PC-9 (cell line): Measurements from ENCODE around the gene FAM171A1. TPM values are rescaled to one million over a fixed set of nuclear protein-coding genes. Genes with fewer than 3 reads are reported as not detected.

Experiments used
- BruUV-seq: library from RNA; stranded (reverse); fragments of 400-500 nt; replicated peaks from 2 replicates; lab custom pipeline; 2021; lab: Mats Ljungman, UMichigan
- CTCF ChIA-PET: fragments of 300-600 bp; sonication (Branson Sonifier 250); formaldehyde crosslinking; loops from one replicate; lab custom pipeline; 2022; ENCODE audit warnings: antibody characterized with exemption; lab: Charles Lee
- POLR2A ChIA-PET: fragments of 300-600 bp; sonication (Branson Sonifier 250); formaldehyde crosslinking; loops from one replicate; lab custom pipeline; 2022; ENCODE audit warnings: antibody characterized with exemption; ENCODE audit not compliant: unreplicated experiment; lab: Charles Lee
- DNase-seq, 2 experiments: peaks; one replicate each; pipeline versions ENCODE4 v3.0.0 to v3.0.0-alpha.2; 2015 to 2022; ENCODE audit warnings: mixed read lengths in 1 of 2
- H2AFZ ChIP-seq: fragments of 200-600 bp; sonication (generic); 2 replicates; pipeline ENCODE4 v1.8.1; 2017; ENCODE audit warnings: antibody characterized with exemption
- H3F3A ChIP-seq: fragments of 200-600 bp; sonication (generic); 2 replicates; pipeline ENCODE4 v1.8.1; 2017; ENCODE audit warnings: antibody characterized with exemption, mild to moderate bottlenecking, low read depth; ENCODE audit not compliant: insufficient read depth
- H3K27ac ChIP-seq: fragments of 200-600 bp; sonication (generic); 2 replicates; pipeline ENCODE4 v1.6.1; 2016; ENCODE audit warnings: mixed run types
- H3K27me3 ChIP-seq: fragments of 200-600 bp; sonication (generic); 2 replicates; pipeline ENCODE4 v1.6.1; 2016; ENCODE audit warnings: low read depth, mixed run types; ENCODE audit not compliant: insufficient read depth
- H3K36me3 ChIP-seq: fragments of 200-600 bp; sonication (generic); 2 replicates; pipeline ENCODE4 v1.6.1; 2016; ENCODE audit warnings: low read depth, mixed run types
- H3K4me1 ChIP-seq: fragments of 200-600 bp; sonication (generic); replicated peaks from 2 replicates; pipeline ENCODE4 v1.6.1; 2016; ENCODE audit warnings: mixed run types; ENCODE audit not compliant: insufficient read depth
- H3K4me2 ChIP-seq: fragments of 200-600 bp; sonication (generic); 2 replicates; pipeline ENCODE4 v1.6.1; 2017; ENCODE audit warnings: mixed run types
- H3K4me3 ChIP-seq: fragments of 200-600 bp; sonication (generic); 2 replicates; pipeline ENCODE4 v1.6.1; 2016; ENCODE audit warnings: mixed run types
- H3K79me2 ChIP-seq: fragments of 200-600 bp; sonication (generic); 2 replicates; pipeline ENCODE4 v1.6.1; 2017; ENCODE audit warnings: low read depth, mixed run types
- H3K9me2 ChIP-seq: fragments of 200-600 bp; sonication (generic); 2 replicates; pipeline ENCODE4 v1.8.1; 2017; ENCODE audit warnings: mild to moderate bottlenecking; ENCODE audit not compliant: insufficient read depth
- H3K9me3 ChIP-seq: fragments of 200-600 bp; sonication (generic); 2 replicates; pipeline ENCODE4 v1.8.1; 2016; ENCODE audit warnings: low read depth; ENCODE audit not compliant: insufficient read depth
- H4K20me1 ChIP-seq: fragments of 200-600 bp; sonication (generic); 2 replicates; pipeline ENCODE4 v1.8.1; 2017; ENCODE audit not compliant: insufficient read depth
- EZH2 ChIP-seq: fragments of 200-600 bp; sonication (generic); IDR thresholded peaks from 2 replicates; pipeline ENCODE4 v1.8.0; 2017; ENCODE audit warnings: antibody characterized with exemption, low read depth
- intact Hi-C: fragments of 100-400 bp; cut with micrococcal nuclease; formaldehyde crosslinking; loops from one replicate; pipeline ENCODE4 v1.10.0; 2022; ENCODE audit not compliant: unreplicated experiment
- total RNA-seq: library from RNA; stranded (reverse); gene quantifications from 2 replicates; pipeline ENCODE4 v1.2.3, GENCODE V29; 2021
- TF ChIP-seq, protein P1 (sequence below): fragments of 200-600 bp; sonication (generic); conservative IDR thresholded peaks from 2 replicates; pipeline ENCODE4 v1.6.1; 2017; ENCODE audit warnings: mixed run types, antibody characterized with exemption, mild to moderate bottlenecking, moderate library complexity

FAM171A1 gene
- total RNA-seq, 1 experiment from 2014 or later, result 3.0 TPM

DNA sequence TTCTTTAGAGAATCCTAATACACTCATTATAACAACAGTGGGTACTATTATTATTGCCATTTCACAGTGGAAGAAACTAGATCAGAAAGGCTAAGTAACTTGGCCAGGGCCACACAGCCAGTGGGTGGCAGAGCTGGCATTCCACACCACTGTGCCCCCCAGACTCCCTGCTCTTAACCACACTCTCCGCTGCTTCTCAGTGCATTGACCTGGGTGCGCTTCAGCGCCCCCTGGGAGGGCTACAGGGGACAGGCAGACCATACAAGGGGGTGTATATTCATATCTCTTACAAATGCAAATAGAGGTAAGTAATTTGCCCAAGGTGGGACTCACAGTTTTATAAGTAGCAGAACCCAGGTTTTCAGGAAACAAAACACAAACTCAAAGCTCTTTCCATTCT, 125.6 kb downstream of the FAM171A1 start:
- no peak for TF ChIP-seq EZH2
- TF ChIP-seq, protein P1, sequence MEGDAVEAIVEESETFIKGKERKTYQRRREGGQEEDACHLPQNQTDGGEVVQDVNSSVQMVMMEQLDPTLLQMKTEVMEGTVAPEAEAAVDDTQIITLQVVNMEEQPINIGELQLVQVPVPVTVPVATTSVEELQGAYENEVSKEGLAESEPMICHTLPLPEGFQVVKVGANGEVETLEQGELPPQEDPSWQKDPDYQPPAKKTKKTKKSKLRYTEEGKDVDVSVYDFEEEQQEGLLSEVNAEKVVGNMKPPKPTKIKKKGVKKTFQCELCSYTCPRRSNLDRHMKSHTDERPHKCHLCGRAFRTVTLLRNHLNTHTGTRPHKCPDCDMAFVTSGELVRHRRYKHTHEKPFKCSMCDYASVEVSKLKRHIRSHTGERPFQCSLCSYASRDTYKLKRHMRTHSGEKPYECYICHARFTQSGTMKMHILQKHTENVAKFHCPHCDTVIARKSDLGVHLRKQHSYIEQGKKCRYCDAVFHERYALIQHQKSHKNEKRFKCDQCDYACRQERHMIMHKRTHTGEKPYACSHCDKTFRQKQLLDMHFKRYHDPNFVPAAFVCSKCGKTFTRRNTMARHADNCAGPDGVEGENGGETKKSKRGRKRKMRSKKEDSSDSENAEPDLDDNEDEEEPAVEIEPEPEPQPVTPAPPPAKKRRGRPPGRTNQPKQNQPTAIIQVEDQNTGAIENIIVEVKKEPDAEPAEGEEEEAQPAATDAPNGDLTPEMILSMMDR, result peak; percentile 39
- Histone ChIP-seq H3F3A (no peaks in the 10 kb centered on the region), H3K9me2 (no peaks in the 10 kb centered on the region), H3K4me1 (no peaks in the 10 kb centered on the region), H3K36me3 (no peaks in the 10 kb centered on the region), H2AFZ (no peak overlapping the region), H3K27ac (no peak overlapping the region), H3K4me2 (no peak overlapping the region), H4K20me1 (no peaks in the 10 kb centered on the region), H3K27me3 (peaks cover 3% of the 10 kb centered on the region; the same call in 1 of the 2 replicates), H3K79me2 (no peaks in the 10 kb centered on the region), H3K4me3 (no peak overlapping the region), H3K9me3 (no peaks in the 10 kb centered on the region)
- CTCF ChIA-PET, result no interaction called here
- intact Hi-C loops, result no loop called here
- BruUV-seq, result no TSS peak
- no peak for DNase-seq
- POLR2A ChIA-PET, result no interaction called here

DNA sequence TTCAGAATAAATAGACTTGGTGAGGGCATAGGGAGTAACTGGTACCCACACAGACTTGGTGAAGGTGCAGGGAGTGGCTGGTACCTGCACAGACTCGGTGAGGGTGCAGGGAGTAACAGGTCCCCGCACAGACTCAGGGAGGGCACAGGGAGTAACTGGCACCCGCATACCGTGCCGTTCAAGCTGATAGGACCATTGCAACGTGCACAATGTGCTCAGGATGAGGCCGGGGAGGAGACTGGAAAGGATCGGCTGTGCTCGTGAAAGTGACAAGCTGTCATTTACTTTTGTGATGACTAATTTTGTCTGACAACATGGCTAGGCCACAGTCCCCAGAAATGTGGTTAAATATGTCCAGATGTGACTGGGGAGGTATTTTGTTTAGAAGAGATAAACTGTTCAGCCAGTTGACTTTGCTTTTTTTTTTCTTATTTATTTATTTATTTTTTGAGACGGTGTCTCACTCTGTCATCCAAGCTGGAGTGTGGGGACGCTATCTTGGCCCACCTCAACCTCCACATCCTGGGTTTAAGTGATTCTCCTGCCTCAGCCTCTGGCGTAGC, 126.4 kb downstream of the FAM171A1 start:
- intact Hi-C loops, result no loop called here
- CTCF ChIA-PET, result no interaction called here
- BruUV-seq, result no TSS peak

GRCh38 chr10:15242261-15242840, 128.7 kb downstream of the FAM171A1 start:
- intact Hi-C loops, result no loop called here
- Histone ChIP-seq H4K20me1 (no peaks in the 10 kb centered on the region), H3K4me3 (no peak overlapping the region), H3K4me2 (no peak overlapping the region), H3F3A (no peaks in the 10 kb centered on the region), H3K9me3 (no peaks in the 10 kb centered on the region), H3K4me1 (no peaks in the 10 kb centered on the region), H3K36me3 (no peaks in the 10 kb centered on the region), H3K27me3 (peaks cover 5% of the 10 kb centered on the region; the same call in 1 of the 2 replicates), H3K79me2 (no peaks in the 10 kb centered on the region), H3K9me2 (no peaks in the 10 kb centered on the region), H3K27ac (no peak overlapping the region), H2AFZ (no peak overlapping the region)
- TF ChIP-seq EZH2, result no peak
- TF ChIP-seq, protein P1, result no peak
- ChIA-PET POLR2A (no interaction called here), CTCF (no interaction called here)
- BruUV-seq, result no TSS peak
- no peak for DNase-seq

More for the DNA sequence above, 126.4 kb downstream of the FAM171A1 start:
- Histone ChIP-seq H3K36me3 (no peaks in the 10 kb centered on the region), H4K20me1 (no peaks in the 10 kb centered on the region), H3K4me3 (no peak overlapping the region), H2AFZ (no peak overlapping the region), H3K9me3 (no peaks in the 10 kb centered on the region), H3K27me3 (peaks cover 6% of the 10 kb centered on the region; the same call in 1 of the 2 replicates), H3K9me2 (no peaks in the 10 kb centered on the region), H3K27ac (no peak overlapping the region), H3K4me2 (no peak overlapping the region), H3F3A (no peaks in the 10 kb centered on the region), H3K4me1 (no peaks in the 10 kb centered on the region), H3K79me2 (no peaks in the 10 kb centered on the region)
- TF ChIP-seq, protein P1, result no peak
- no peak for TF ChIP-seq EZH2
- DNase-seq, result no peak
- POLR2A ChIA-PET, result no interaction called here
